HCT116 (cell line): ENCODE data around the gene MAPRE2. TPM values are rescaled to one million over a fixed set of nuclear protein-coding genes. Genes with fewer than 3 reads are reported as not detected.

ENCODE experiments used
- ATAC-seq: fragments of 200-7000 bp; cut with Tn5 transposase; 2 replicates; pipeline ENCODE4 v1.9.1; 2020; ENCODE audit warnings: mild to moderate bottlenecking, moderate library complexity
- BruUV-seq: library from RNA; stranded (reverse); fragments of 400-500 nt; replicated peaks from 2 replicates; lab custom pipeline; 2021; lab: Mats Ljungman, UMichigan
- CTCF ChIA-PET: fragments of 300-600 bp; sonication (Branson Sonifier 250); formaldehyde crosslinking; loops from one replicate; lab custom pipeline; 2021; ENCODE audit warnings: antibody characterized with exemption; lab: Charles Lee
- POLR2A ChIA-PET: fragments of 300-600, 350-600 bp; sonication (Branson Sonifier 250); formaldehyde crosslinking; loops from one replicate; lab custom pipeline; 2021; ENCODE audit warnings: antibody characterized with exemption; lab: Charles Lee
- RAD21 ChIA-PET, 2 experiments: fragments of 300-600 bp; sonication (Branson Sonifier 250); formaldehyde crosslinking; loops; one replicate each; lab custom pipeline; 2023; ENCODE audit warnings: low total read pairs in 2 of 2; ENCODE audit not compliant: uncharacterized antibody in 2 of 2, unreplicated experiment in 2 of 2, low non-redundant PET in 1 of 2; lab: Charles Lee
- DNase-seq: peaks from one replicate; pipeline ENCODE4 v3.0.0-alpha.2; 2010; ENCODE audit warnings: low read depth, low spot score
- H2AFZ ChIP-seq: fragments of 200-600 bp; shearing (Covaris generic), sonication (generic); 2 replicates; pipeline ENCODE4 v1.6.1; 2017; ENCODE audit warnings: low read depth, mixed run types, mixed read lengths, antibody characterized with exemption, low read length; ENCODE audit not compliant: poor library complexity, severe bottlenecking
- H3K27ac ChIP-seq: 2 replicates; pipeline ENCODE4 v1.5.1; 2012; ENCODE audit warnings: low read depth, low read length
- H3K27me3 ChIP-seq: fragments of 200-600 bp; sonication (generic); 2 replicates; pipeline ENCODE4 v1.6.1; 2016; ENCODE audit warnings: mixed run types, low read length, mixed read lengths; ENCODE audit not compliant: insufficient read depth
- H3K36me3 ChIP-seq, 2 experiments: fragments of 200-500 bp in 1 of 2; fragments of 200-600 bp in 1 of 2; sonication (Bioruptor generic) in 1 of 2; sonication (generic) in 1 of 2; 2 replicates each; pipeline versions ENCODE4 v1.5.1 to v1.6.1; 2014 to 2016; ENCODE audit warnings: low read length in 2 of 2, inconsistent platforms in 1 of 2, mixed read lengths in 1 of 2, mixed run types in 1 of 2; ENCODE audit not compliant: insufficient read depth in 2 of 2, control insufficient read depth in 1 of 2
- H3K4me1 ChIP-seq, 2 experiments: fragments of 200-600 bp in 1 of 2; sonication (generic) in 1 of 2; 2 replicates each; pipeline versions ENCODE4 v1.5.1 to v1.6.1; 2012 to 2017; ENCODE audit warnings: low read length in 2 of 2, inconsistent platforms in 1 of 2, mild to moderate bottlenecking in 1 of 2, mixed read lengths in 1 of 2, mixed run types in 1 of 2, moderate library complexity in 1 of 2; ENCODE audit not compliant: insufficient read depth in 2 of 2, control insufficient read depth in 1 of 2
- H3K4me2 ChIP-seq: fragments of 200-600 bp; sonication (generic); 2 replicates; pipeline ENCODE4 v1.6.1; 2017; ENCODE audit warnings: mixed run types, low read length, mixed read lengths
- H3K4me3 ChIP-seq, 2 experiments: fragments of 200-600 bp in 1 of 2; sonication (generic) in 1 of 2; replicated peaks in 1 of 2; 2 replicates each; pipeline ENCODE4 v1.5.1; 2011 to 2016; ENCODE audit warnings: low read length in 2 of 2, control low read depth in 1 of 2, low read depth in 1 of 2, mild to moderate bottlenecking in 1 of 2, mixed read lengths in 1 of 2, mixed run types in 1 of 2
- H3K79me2 ChIP-seq: fragments of 200-600 bp; sonication (generic); 2 replicates; pipeline ENCODE4 v1.6.1; 2017; ENCODE audit warnings: mild to moderate bottlenecking, mixed run types, low read length, moderate library complexity, mixed read lengths; ENCODE audit not compliant: insufficient read depth
- H3K9ac ChIP-seq: fragments of 200-600 bp; sonication (generic); 2 replicates; pipeline ENCODE4 v1.6.1; 2016; ENCODE audit warnings: low read length, mixed read lengths
- H3K9me2 ChIP-seq: fragments of 200-600 bp; sonication (generic), shearing (Covaris generic); 2 replicates; pipeline ENCODE4 v1.6.1; 2017; ENCODE audit warnings: mixed run types, mild to moderate bottlenecking, moderate library complexity; ENCODE audit not compliant: insufficient read depth
- H3K9me3 ChIP-seq, 2 experiments: fragments of 200-500 bp in 1 of 2; fragments of 200-600 bp in 1 of 2; sonication (Bioruptor generic) in 1 of 2; sonication (generic) in 1 of 2; 2 replicates each; pipeline ENCODE4 v1.6.1; 2014 to 2017; ENCODE audit warnings: low read length in 2 of 2, mixed read lengths in 2 of 2, inconsistent platforms in 1 of 2, low read depth in 1 of 2, mild to moderate bottlenecking in 1 of 2, mixed run types in 1 of 2, moderate library complexity in 1 of 2; ENCODE audit not compliant: control insufficient read depth in 1 of 2, insufficient read depth in 1 of 2
- H4K20me1 ChIP-seq: fragments of 200-600 bp; sonication (generic), shearing (Covaris generic); 2 replicates; pipeline ENCODE4 v1.6.1; 2017; ENCODE audit warnings: mixed run types, mild to moderate bottlenecking, moderate library complexity; ENCODE audit not compliant: insufficient read depth
- CBX3 ChIP-seq: IDR thresholded peaks from 2 replicates; pipeline ENCODE4 v1.6.1; 2012; ENCODE audit warnings: low read depth
- EZH2 ChIP-seq: fragments of 200-600 bp; sonication (generic); IDR thresholded peaks from 2 replicates; pipeline ENCODE4 v1.6.1; 2017; ENCODE audit warnings: antibody characterized with exemption, mixed run types
- EZH2phosphoT487 ChIP-seq: fragments of 200-600 bp; IDR thresholded peaks from 2 replicates; pipeline ENCODE4 v1.6.1; 2018; ENCODE audit warnings: antibody characterized with exemption, borderline replicate concordance
- FOSL1 ChIP-seq: IDR thresholded peaks from 2 replicates; pipeline ENCODE4 v1.6.1; 2012; ENCODE audit warnings: low read depth
- JUND ChIP-seq: IDR thresholded peaks from 2 replicates; pipeline ENCODE4 v1.6.1; 2012
- POLR2A ChIP-seq: IDR thresholded peaks from 2 replicates; pipeline ENCODE4 v1.7.0; 2011; ENCODE audit warnings: borderline replicate concordance; ENCODE audit not compliant: insufficient read depth, insufficient read length; ENCODE audit errors: extremely low read depth
- SP1 ChIP-seq: IDR thresholded peaks from 2 replicates; pipeline ENCODE4 v1.6.1; 2012; ENCODE audit warnings: low read depth
- SRF ChIP-seq: IDR thresholded peaks from 2 replicates; pipeline ENCODE4 v1.6.1; 2012; ENCODE audit warnings: low read depth
- YY1 ChIP-seq: IDR thresholded peaks from 2 replicates; pipeline ENCODE4 v1.6.1; 2011; ENCODE audit warnings: low read length, low read depth, moderate library complexity, mild to moderate bottlenecking; ENCODE audit not compliant: insufficient replicate concordance; ENCODE audit errors: extremely low read depth
- ZNF274 ChIP-seq: fragments of 200-500 bp; sonication (Bioruptor generic); IDR thresholded peaks from 2 replicates; pipeline ENCODE4 v1.6.1; 2014; ENCODE audit warnings: mild to moderate bottlenecking, low read depth, low read length, inconsistent platforms
- intact Hi-C: fragments of 100-400 bp; cut with micrococcal nuclease; formaldehyde crosslinking; loops from 2 replicates; pipeline ENCODE4 v1.10.0; 2022
- total RNA-seq: library from RNA; stranded (reverse); gene quantifications from one replicate; pipeline ENCODE4 v1.2.1, GENCODE V29; 2021; ENCODE audit not compliant: unreplicated experiment
- TF ChIP-seq, protein P1 (sequence below): IDR thresholded peaks from 2 replicates; pipeline ENCODE4 v1.6.1; 2012
- TF ChIP-seq, protein P2 (sequence below): IDR thresholded peaks from 2 replicates; pipeline ENCODE4 v1.6.1; 2012
- TF ChIP-seq, protein P3 (sequence below): IDR thresholded peaks from 2 replicates; pipeline ENCODE4 v1.6.1; 2011; ENCODE audit warnings: mild to moderate bottlenecking, low read length, moderate library complexity; ENCODE audit not compliant: insufficient replicate concordance; ENCODE audit errors: extremely low read depth
- TF ChIP-seq, protein P4 (sequence below), 3 experiments: fragments of 200-600 bp in 1 of 3; sonication (generic) in 1 of 3; IDR thresholded peaks in 2 of 3; conservative IDR thresholded peaks in 1 of 3; 2 replicates each; pipeline ENCODE4 v1.5.1; 2012 to 2017; ENCODE audit warnings: low read depth in 2 of 3, low read length in 2 of 3, antibody characterized with exemption in 1 of 3, borderline replicate concordance in 1 of 3, control low read depth in 1 of 3, mild to moderate bottlenecking in 1 of 3, mixed read lengths in 1 of 3, mixed run types in 1 of 3, moderate library complexity in 1 of 3; ENCODE audit not compliant: insufficient read depth in 1 of 3

Gene MAPRE2
- total RNA-seq, 1 experiment from 2014 or later, result 17.2 TPM

DNA sequence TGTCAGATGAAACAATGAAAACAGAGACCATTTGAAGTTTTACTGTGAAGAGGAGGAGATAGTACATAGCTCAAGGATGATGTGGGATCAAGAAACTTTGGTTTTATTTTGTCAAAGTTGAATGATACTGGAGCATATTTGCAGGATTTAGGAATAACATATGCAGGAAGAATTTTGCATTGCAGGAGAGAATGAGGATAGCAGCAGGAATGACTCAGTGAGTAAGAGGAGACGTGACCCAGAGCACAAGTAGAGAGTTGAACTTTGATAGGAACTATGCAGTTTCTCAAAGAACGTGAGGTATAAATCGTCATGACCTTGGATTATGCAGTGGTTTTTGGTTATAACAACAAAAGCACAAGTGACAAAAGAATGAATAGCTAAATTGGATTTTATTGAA is 47.7 kb downstream of the MAPRE2 start:
- Histone ChIP-seq H3K4me2 (no peak overlapping the region), H2AFZ (no peak overlapping the region), H3K9me3 (no peaks in the 10 kb centered on the region), H3K27ac (no peak overlapping the region), H3K9ac (no peak overlapping the region), H3K79me2 (no peaks in the 10 kb centered on the region), H3K36me3 (no peaks in the 10 kb centered on the region), H3K4me1 (no peaks in the 10 kb centered on the region), H3K27me3 (no peaks in the 10 kb centered on the region), H4K20me1 (no peaks in the 10 kb centered on the region; the same call in 1 of the 2 replicates), H3K9me2 (no peaks in the 10 kb centered on the region), H3K4me3 (no peak overlapping the region)
- DNase-seq (no peak), ATAC-seq (no peak)
- TF ChIP-seq ZNF274 (no peak), SRF (no peak), EZH2phosphoT487 (no peak), JUND (no peak), SP1 (no peak), FOSL1 (no peak), POLR2A (no peak), YY1 (no peak), EZH2 (no peak), CBX3 (no peak)
- TF ChIP-seq, protein P1, sequence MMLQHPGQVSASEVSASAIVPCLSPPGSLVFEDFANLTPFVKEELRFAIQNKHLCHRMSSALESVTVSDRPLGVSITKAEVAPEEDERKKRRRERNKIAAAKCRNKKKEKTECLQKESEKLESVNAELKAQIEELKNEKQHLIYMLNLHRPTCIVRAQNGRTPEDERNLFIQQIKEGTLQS, result no peak
- TF ChIP-seq, protein P2, sequence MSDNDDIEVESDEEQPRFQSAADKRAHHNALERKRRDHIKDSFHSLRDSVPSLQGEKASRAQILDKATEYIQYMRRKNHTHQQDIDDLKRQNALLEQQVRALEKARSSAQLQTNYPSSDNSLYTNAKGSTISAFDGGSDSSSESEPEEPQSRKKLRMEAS, result no peak
- TF ChIP-seq, protein P3, sequence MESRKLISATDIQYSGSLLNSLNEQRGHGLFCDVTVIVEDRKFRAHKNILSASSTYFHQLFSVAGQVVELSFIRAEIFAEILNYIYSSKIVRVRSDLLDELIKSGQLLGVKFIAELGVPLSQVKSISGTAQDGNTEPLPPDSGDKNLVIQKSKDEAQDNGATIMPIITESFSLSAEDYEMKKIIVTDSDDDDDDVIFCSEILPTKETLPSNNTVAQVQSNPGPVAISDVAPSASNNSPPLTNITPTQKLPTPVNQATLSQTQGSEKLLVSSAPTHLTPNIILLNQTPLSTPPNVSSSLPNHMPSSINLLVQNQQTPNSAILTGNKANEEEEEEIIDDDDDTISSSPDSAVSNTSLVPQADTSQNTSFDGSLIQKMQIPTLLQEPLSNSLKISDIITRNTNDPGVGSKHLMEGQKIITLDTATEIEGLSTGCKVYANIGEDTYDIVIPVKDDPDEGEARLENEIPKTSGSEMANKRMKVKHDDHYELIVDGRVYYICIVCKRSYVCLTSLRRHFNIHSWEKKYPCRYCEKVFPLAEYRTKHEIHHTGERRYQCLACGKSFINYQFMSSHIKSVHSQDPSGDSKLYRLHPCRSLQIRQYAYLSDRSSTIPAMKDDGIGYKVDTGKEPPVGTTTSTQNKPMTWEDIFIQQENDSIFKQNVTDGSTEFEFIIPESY, result no peak
- TF ChIP-seq, protein P4, sequence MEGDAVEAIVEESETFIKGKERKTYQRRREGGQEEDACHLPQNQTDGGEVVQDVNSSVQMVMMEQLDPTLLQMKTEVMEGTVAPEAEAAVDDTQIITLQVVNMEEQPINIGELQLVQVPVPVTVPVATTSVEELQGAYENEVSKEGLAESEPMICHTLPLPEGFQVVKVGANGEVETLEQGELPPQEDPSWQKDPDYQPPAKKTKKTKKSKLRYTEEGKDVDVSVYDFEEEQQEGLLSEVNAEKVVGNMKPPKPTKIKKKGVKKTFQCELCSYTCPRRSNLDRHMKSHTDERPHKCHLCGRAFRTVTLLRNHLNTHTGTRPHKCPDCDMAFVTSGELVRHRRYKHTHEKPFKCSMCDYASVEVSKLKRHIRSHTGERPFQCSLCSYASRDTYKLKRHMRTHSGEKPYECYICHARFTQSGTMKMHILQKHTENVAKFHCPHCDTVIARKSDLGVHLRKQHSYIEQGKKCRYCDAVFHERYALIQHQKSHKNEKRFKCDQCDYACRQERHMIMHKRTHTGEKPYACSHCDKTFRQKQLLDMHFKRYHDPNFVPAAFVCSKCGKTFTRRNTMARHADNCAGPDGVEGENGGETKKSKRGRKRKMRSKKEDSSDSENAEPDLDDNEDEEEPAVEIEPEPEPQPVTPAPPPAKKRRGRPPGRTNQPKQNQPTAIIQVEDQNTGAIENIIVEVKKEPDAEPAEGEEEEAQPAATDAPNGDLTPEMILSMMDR (IDR thresholded peaks at IDR 0.05 in 2 of 3, conservative IDR thresholded peaks at IDR 0.05 in 1 of 3; ENCODE audit: borderline replicate concordance in 1 of 3, insufficient read depth in 1 of 3, low read depth in 2 of 3, low read length in 2 of 3), result no peak
- intact Hi-C loops, result no loop called here
- ChIA-PET POLR2A (no interaction called here), RAD21 (no interaction called here), CTCF (no interaction called here)
- no TSS peak for BruUV-seq
